CD4-positive, alpha-beta T cell treated with Interleukin-6 for 4 hours (primary cell): ENCODE results near the gene KIF20A.
"Not testable (repeated sequence)": the region's sequence is repeated elsewhere in the genome, so short reads cannot be mapped to it uniquely, and the experiment has no call there.

ENCODE experiments used
- DNase-seq: peaks from one replicate; pipeline ENCODE4 v3.0.0-alpha.2; 2020; ENCODE audit warnings: mixed read lengths

KIF20A gene

DNA sequence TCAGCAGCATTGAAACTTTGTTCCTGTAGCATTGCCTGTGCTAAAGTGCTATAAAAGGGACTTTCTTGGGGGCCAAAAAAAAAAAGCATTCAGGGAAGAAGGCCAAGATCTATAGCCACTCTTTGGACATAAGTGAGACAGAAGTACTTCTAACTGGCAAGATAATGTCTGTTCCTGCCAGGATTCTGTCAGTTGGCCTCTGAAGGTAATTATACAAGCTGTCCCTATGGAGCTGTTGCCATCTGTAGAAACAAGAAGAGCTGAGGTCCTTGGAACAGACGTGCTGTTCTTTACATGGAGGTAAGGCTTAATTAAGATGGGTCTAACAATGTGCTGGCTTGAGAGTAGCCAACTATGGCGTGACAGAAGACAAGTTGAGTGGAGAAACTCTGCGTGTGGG is 9.7 kb downstream of the KIF20A start:
- no peak for DNase-seq

DNA sequence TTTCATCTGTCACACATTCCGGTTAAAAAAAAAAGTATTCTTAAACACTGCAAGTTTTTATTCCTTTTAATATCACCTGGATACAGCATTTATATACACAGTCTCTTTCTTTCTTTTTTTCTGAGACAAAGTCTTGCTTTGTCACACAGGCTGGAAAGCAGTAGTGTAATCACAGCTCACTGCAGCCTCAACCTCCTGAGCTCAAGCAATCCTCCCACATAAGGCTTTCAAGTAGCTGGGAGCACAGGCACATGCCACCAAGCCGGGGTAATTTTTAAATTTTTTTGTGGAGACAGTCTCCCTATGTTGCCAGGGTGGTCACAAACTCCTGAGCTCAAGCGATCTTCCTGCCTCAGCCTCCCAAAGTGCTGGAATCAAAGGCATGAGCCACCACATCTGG is 13.9 kb downstream of the KIF20A start:
- DNase-seq = no peak

DNA sequence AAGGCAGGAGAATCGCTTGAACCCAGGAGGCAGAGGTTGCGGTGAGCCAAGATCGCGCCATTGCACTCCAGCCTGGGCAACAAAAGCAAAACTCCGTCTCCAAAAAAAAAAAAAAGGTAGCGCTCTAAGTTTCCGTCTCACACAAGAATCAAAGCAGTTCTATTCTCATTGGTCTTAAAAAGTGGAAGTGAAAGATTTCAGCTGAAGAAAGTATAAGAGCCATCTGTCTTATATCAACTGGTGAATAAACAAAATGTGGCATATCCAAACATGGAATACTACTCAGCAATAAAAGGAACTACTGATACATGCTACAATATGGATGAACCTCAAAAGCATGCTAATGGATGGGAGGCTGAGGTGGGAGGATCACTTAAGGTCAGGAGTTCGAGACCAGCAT is 14.9 kb downstream of the KIF20A start:
- DNase-seq = not testable (repeated sequence)

- no peak for DNase-seq
These were observed 32.1 kb downstream of the KIF20A start for GRCh38 chr5:138210985-138211384.

DNA sequence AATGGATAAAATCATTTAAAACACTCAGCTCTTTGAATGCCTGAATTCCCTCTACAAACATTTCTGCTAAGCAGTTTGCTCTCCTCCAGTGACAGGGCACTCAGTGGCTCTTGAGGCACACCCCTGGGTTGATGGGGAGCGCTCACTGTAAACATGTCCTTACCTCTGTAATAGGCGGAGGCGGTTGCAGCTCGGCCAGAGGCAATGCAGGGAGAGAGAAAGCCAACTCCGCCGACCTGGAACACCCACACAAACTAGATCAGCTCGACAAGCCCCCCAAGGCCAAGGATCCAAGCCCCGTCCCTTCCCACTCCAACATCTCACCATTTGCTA is 33.9 kb downstream of the KIF20A start:
- peak; percentile 19 for DNase-seq

DNA sequence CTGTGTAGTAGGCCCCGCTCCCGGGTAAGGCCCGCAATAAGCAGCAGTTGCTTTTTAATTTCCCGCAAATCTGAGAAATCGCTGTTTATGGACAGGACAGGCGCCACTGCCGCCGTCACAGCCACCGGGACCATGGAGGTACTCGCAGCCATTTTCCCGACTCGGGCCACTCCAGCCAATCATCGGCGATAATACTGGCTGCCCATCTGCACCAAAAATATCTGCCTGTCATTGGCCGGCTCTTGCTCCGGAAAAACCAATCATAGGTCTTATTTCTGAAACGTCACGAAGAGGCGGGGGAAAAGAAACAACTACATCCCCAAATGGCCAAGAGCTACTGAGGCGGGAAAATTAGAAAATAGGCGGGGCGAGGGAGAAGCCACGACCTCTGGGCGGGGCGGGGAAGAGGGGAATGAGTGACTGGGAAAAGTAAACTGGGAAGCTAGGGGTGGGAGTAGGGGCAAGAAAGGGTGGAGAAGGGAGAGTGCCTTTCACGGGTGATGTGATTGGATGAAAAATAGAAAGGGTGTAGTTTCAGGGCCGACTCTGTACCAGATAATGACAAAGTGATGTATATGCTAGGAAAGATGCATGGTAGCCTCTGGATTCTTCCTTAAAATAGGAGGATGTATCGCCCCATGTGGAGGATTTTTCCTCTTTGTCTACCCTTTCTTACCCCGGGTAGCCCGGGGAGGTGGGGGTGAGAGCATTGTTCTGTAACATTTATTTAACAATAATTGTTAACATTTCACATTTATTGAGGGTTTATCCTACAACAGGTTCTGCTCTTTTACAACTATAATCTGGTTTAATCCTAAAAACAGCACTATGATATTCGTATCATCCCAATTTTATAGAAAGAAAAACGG is 34.5 kb downstream of the KIF20A start, which contains the start of gene CDC23:
Gene CDC23 (minus strand): TSS at position 163 of the 869 bp plus-strand sequence. CDS start 11 bp downstream, at position 152.
- peak; percentile 89 for DNase-seq

GRCh38 chr5:138216799-138217198 is 37.9 kb downstream of the KIF20A start:
- DNase-seq = no peak

DNA sequence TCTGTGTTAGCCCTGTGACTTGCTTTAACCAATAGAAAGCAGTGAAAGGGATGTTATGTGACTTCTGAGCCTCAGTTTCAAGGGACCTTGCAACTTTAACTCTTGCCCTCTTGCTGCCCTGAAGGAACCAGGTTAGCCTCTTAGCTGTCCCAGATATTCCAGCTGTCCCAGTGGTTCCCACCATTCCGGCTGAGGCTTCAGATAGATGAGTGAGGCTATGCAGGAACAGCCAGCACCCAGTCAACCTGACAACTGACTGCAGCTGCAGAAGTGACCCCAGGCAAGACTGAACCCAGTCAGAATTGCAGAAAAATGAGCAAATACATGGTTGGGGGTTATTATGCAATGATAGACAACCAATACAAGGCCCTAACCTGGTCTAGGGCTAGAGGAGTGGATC is 44.6 kb downstream of the KIF20A start:
- no peak for DNase-seq

- no peak for DNase-seq
These were observed 45.8 kb downstream of the KIF20A start for GRCh38 chr5:138224712-138225111.

- DNase-seq = no peak
These were observed 48.0 kb downstream of the KIF20A start for GRCh38 chr5:138226910-138227309.

GRCh38 chr5:138229387-138229786 is 50.5 kb downstream of the KIF20A start:
- DNase-seq = no peak

- no peak for DNase-seq
These were observed 51.3 kb downstream of the KIF20A start for GRCh38 chr5:138230261-138230660.

DNA sequence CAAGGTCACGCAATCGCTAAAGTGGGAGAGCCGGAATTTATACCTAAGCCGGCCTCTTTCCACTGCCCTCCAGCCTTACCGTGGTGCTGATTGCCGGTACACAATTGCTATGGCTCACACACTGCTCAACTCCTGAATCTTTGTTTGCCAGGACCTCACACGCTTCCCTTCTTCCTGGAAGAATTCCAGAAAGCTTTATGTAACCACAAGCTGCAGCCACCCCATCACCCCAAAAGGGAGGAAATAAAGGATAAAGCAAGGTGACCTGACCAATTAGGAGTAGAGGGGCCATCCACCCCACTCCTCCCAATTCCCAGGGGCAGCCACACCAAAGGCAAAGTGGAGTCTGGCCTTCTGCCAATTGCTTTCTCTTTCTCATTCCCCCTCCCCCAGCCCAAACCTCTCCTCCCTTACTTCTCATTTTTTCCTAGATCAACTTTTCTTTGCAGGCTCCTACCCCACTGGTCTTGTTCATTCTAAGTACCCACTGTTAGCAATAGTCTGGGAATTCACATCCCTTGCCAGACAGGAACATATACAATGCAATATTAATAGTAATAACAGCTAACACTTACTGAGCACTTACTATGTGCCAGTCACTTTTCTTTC is 52.2 kb downstream of the KIF20A start:
- no peak for DNase-seq

GRCh38 chr5:138233280-138233679 is 54.4 kb downstream of the KIF20A start:
- no peak for DNase-seq

DNA sequence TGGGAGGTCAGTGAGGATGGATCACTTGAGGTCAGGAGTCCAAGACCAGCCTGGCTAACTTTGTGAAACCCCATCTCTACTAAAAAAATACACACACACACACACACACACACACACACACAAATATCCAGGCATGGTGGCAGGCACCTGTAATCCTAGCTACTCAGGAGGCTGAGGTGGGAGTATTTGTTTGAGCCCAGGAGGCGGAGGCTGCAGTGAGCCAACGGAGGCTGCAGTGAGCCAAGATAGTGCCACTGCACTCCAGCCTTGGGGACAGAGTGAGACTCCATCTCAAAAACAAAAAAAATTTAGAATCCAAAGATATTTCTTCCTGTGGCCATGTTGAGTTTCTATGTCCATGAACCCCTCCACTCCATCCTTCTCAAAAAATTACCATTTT is 55.7 kb downstream of the KIF20A start:
- no peak for DNase-seq
